Measurements from ENCODE around the gene DUSP23.

GRCh38 chr1:159799446-159799985, 18.8 kb downstream of the DUSP23 start:
- TF ChIP-seq CTCF (conservative IDR thresholded peaks at IDR 0.05; ENCODE audit: low read depth, low read length): no peak
- TF ChIP-seq EZH2 (IDR thresholded peaks at IDR 0.05; ENCODE audit: low read length, unreplicated experiment): no peak

All from PC-3 (cell line).